Stimulated activated CD4-positive, alpha-beta T cell treated with anti-CD3 and anti-CD28 coated beads, Interleukin-12 subunit alpha, Interleukin-12 subunit beta, amount 100 ng/mL, for 48 hours (primary cell): ENCODE data around the gene GALNT1.
A peak's percentile ranks its signal among the peaks of the same experiment; 100 is the strongest.
"Not testable (repeated sequence)": the region's sequence is repeated elsewhere in the genome, so short reads cannot be mapped to it uniquely, and the experiment has no call there.

ENCODE experiments used
- DNase-seq, 3 donors: peaks; one replicate each; pipeline ENCODE4 v3.0.0-alpha.2; 2020; ENCODE audit warnings: low read depth in 2 of 3, low spot score in 1 of 3

The GALNT1 gene

DNA sequence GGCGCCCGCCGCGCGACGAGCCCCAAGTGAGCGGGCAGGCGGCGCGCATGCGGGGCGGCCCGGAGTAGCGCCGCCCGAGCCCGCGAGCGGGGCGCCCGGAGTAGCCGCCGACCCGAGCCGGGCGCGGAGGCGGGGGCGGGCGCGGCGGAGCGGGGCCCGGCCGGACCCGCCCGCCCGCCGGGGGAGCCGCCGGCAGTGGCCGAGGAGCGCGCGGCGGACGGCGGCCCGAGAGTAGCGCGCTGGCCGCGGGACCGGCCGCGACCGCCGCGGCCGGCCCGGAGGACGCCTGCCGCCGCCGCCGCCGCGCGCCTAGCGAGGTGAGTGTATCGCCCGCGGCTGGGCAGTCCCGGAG is at the start of gene GALNT1:
GALNT1 (plus strand) TSS at position 195 of the 352 bp plus-strand sequence. CDS start 72,923 bp downstream, outside the sequence.
- no peak for DNase-seq

GRCh38 chr18:35533916-35534405 is 47.6 kb upstream of the GALNT1 start:
- DNase-seq, result no peak

- no peak for DNase-seq
Measured at GRCh38 chr18:35535297-35535696, 46.2 kb upstream of the GALNT1 start.

DNA sequence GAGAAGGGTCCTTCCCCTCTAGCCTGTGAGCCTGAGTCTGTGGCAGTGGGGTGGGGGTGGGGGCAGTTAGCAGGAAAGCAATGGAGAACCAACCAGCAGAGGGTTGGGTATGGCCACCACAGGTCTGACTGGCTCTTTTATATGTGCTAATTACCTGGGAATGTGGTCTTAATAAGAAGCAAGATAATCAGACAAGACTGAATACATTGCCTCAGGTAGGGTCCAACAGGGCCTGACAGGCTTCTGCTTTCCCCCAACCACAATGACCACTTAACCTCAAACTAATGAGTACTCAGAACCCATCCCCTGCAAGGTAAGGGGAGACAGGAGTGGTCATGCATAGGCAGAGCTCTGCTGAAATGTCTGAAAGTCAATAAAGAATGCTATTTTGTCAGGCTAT is 39.2 kb upstream of the GALNT1 start:
- no peak for DNase-seq

DNA sequence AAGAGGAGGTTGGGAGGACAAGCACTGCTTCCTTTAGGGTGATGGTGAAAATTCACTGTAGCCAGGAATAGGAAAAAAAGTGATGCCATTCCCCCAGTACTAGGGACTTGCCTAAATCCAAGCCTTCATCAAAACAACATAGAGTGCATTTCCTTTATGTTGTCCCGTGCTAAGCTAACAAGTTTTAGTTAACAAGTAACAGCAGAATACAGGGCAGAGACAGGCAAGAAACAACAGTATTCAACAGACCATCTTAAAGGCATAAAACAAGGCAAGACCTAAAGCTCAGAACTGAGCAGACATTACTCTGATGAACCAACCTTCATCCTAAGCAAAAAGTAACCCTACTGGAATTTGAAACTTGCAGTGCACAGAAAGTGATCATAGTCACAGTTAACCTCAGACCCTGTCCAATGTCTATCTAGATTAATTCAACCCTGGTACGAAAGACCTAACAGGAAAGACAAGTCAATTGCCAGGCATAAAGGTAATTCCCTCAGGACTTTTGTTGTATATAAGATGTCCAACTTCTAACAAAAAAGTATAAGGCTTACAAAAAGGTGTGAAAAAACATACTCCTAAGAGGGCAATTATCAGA is 34.4 kb upstream of the GALNT1 start:
- no peak for DNase-seq

DNA sequence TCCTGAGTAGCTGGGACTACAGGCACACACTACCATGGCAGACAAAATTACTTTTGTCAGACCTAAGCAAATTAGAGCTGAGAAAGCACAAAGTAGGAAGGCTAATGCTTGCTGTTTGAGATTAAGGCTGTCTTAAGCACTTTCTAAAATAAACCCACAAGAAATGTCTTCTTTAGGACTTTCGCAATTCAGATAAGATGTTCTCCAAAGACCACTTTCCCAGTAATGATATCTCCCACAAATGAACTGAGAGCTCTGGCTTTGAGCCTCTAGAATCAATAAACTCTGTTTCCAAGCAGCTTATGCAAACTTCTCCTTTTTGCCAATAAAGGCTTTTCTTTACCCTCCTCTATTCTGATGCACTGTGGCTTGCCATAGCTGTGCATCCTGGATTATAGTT is 32.0 kb upstream of the GALNT1 start:
- DNase-seq, result no peak

DNA sequence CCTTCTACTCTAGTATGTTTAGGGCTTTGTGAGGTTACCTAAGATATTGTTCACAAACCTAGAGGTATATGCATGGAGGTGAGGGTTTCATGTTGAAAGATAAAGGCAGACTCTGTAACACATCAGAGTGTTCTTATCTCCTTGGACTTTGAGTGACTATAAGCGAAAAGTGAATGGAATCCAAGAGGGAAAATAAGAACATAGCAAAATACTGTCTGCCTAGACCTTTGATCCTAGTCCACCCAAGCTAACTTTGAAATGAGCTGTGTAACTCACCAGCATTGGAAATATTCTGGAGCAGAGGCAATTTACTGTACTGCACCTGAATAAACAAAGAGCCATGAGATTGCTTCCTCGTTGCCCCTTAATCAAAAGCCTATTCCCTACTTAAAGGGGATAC is 28.2 kb upstream of the GALNT1 start:
- DNase-seq, result no peak

DNA sequence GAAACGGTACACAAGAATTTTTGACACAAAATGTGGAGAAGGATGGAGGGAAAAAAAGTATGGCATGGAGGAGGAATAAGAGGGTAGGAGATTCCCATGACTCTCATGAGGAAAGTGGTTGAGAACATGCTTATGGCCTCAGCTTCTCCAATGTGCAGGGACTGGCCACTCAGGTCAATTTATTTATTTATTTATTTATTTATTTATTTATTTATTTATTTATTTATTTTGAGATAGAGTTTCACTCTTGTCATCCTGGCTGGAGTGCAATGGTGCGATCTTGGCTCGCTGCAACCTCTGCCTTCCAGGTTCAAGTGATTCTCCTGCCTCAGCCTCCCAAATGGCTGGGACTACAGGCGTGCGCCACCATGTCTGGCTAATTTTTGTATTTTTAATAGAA is 26.0 kb upstream of the GALNT1 start:
- DNase-seq, result not testable (repeated sequence)

- DNase-seq, result no peak
Measured at GRCh38 chr18:35559867-35560266, 21.7 kb upstream of the GALNT1 start.

GRCh38 chr18:35564795-35565453 is 16.6 kb upstream of the GALNT1 start:
- no peak for DNase-seq

DNA sequence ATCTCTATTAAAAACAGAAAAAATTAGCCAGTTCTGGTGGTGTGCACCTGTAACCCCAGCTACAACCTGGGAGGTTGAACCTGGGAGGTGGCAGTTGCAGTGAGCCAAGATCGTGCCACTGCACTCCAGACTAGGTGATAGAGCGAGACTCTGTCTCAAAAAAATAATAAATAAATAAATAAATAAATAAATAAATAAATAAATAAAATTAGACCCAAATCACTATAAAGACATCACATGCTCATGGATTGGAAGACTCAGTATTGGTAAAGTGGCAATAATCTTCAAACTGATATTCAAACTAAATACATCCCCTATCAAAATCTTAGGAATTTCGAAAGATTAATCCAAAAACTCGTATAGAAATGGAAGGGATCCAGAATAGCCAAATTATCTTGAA is 15.5 kb upstream of the GALNT1 start:
- no peak for DNase-seq

DNA sequence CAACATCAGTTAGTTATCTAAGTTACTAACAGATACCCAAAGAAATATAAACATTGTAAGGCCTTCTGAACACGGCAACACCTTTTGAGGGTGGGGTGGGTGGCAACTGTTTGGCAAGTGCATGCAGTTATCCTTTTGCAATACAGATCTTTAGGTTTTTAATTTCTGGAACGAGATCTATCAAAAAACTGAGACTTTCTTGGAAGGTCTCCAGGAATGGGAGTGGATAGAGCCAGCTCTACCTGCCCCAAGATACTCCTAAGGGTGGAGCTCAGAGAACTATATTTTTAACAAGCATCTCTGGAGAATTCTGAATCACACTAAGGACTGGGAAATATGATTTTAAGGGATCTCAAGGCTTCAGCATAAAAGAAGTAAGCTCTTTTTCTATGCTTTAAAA is 11.4 kb upstream of the GALNT1 start:
- DNase-seq, result no peak

- no peak for DNase-seq
Measured at GRCh38 chr18:35571138-35571537, 10.4 kb upstream of the GALNT1 start.

- DNase-seq, result no peak
Measured at GRCh38 chr18:35572644-35573043, 8.9 kb upstream of the GALNT1 start.

- no peak for DNase-seq
Measured at GRCh38 chr18:35573531-35573930, 8.0 kb upstream of the GALNT1 start.

DNA sequence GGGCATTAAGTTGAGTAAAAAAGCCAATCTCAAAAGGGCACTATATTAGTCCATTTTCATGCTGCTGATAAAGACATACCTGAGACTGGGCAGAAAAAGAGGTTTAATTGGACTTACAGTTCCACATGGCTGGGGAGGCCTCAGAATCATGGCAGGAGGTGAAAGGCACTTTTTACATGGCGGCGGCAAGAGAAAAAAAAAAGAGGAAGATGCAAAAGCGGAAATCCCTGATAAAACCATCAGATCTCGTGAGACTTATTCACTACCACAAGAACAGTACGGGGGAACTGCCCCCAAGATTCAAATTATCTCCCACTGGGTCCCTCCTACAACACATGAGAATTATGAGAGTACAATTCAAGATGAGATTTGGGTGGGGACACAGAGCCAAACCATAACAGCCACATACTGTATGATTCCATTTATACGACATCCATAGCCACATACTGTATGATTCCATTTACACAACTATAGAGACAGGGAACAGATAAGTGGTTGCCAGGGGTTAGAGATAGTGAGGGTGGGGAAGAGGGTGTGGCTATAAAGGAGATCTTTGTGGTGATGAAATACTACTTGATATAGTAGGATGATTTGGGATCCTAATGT is 5.2 kb upstream of the GALNT1 start:
- DNase-seq, result not testable (repeated sequence)

GRCh38 chr18:35577045-35577848 is 4.3 kb upstream of the GALNT1 start:
- peak in 2 of 3 donors; percentile 26 to 34 for DNase-seq

DNA sequence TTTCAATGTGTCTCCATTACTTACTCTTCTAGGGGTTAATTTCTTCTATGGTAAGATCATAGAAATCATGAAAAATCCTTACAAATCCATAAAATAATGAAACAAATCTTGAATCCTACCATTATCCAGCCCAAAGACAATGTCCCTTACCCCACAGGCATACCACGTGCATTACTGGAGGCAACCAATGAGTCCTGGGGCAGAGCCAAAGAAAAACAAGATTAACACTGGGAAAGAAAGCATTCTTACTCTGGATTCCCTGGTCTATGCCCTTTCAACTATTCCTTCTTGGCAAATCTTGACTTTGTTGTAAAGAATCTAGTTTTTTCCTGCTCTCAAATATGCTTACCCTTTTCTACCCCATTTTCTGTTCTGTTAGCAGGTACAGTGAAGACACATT is 3.1 kb upstream of the GALNT1 start:
- no peak for DNase-seq

DNA sequence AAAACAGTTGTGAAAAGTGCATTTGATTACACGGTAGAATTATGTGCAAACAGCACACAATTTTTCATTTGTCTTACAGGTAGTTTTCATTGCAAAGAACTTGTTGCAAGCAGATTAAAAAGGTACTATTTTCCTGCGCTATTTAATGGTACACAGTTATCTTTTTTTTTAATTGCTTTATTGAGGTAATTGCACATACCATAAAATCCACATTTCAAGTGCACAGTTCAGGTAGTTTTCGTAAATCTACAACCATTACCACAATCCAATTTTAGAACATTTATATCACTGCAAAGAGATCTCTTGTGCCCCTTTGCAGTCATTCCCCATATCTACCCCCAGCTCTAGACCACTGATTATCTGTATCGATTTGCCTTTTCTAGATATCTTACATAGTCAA is 2.6 kb upstream of the GALNT1 start:
- DNase-seq, result no peak

- peak; percentile 24 to 30 (median 27) for DNase-seq
Measured at GRCh38 chr18:35580701-35581539, 620 bp upstream of the GALNT1 start.
